Adrenal gland (tissue), 5 donors: ENCODE results near the gene AGPAT3.

Experiments used
- CTCF ChIP-seq, 6 experiments: fragments of 450-650 bp in 4 of 6; fragments of 200-600 bp in 2 of 6; sonication (generic) in 1 of 6; IDR thresholded peaks; 1 replicate in 5 of 6; 2 replicates in 1 of 6; pipeline versions ENCODE4 v1.5.1 to v1.8.0; 2016 to 2021; ENCODE audit warnings: antibody characterized with exemption in 6 of 6, mild to moderate bottlenecking in 2 of 6, moderate library complexity in 1 of 6
- POLR2A ChIP-seq, 2 donors: fragments of 450-650 bp; IDR thresholded peaks; one replicate each; pipeline ENCODE4 v1.6.1; 2017; ENCODE audit warnings: antibody characterized with exemption in 2 of 2, mild to moderate bottlenecking in 2 of 2, moderate library complexity in 1 of 2
- donor health status: DM: no; HTN: no; CAD: no.

GRCh38 chr21:43859747-43860214 is 5.2 kb upstream of the AGPAT3 start:
- no peak for TF ChIP-seq CTCF (IDR thresholded peaks at IDR 0.05)
- no peak for TF ChIP-seq POLR2A (IDR thresholded peaks at IDR 0.05)
